Hepatocyte (in vitro differentiated cells): ENCODE measurements around the gene KCNQ1.

Source experiments
- CTCF ChIP-seq: fragments of 200-600 bp; sonication (generic); IDR thresholded peaks from 2 replicates; pipeline ENCODE4 v1.5.1; 2016; ENCODE audit warnings: antibody characterized with exemption, mild to moderate bottlenecking; ENCODE audit not compliant: poor library complexity
- EZH2 ChIP-seq: fragments of 200-600 bp; sonication (generic); IDR thresholded peaks from 2 replicates; pipeline ENCODE4 v1.6.1; 2016; ENCODE audit warnings: antibody characterized with exemption, mild to moderate bottlenecking, borderline replicate concordance

- TF ChIP-seq CTCF (no peak), EZH2 (no peak)
These were observed 298.0 kb downstream of the KCNQ1 start for GRCh38 chr11:2742611-2743426.
